Measurements from ENCODE around the gene NUP214. TPM values are rescaled to one million over a fixed set of nuclear protein-coding genes. Genes with fewer than 3 reads are reported as not detected.

The NUP214 gene
- total RNA-seq, 2 experiments from 2014 or later = 45.5 to 49.9 TPM

DNA sequence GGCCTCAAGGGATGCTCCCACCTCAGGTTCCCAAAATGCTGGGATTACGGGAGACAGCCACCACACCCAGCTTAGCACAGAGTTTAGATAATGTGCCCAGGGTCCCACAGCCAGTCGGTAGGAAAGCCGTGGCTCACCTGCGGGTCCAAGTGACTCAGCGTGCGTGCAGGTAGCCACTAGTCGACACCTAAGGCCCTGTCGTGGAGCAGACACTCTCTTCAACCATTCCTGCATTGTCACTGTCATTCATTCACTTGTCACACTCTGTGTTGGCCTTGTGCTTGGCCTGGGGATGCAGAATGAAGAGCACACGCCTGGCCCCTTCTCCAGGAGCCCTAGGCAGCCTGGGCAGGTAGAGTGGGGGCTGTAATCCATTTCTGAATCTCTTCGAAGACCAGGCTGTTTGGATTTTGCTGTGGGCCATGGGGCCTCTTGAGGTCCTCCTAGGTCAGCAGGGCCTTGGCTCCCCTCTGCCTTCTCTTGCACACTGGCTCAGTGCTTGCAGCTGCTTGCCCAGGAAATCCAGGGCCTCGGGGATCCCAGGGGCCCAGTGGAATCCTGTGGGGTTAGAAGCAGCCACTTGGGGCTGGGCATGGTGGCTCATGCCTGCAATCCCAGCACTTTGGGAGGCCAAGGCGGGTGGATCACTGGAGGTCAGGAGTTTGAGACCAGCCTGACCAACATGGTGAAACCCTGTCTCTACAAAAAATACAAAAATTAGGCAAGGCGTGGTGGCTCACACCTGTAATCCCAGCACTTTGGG, 35.2 kb upstream of the NUP214 start:
- Mint-ChIP-seq H3K4me3 (no peak overlapping the region), H3K27me3 (peaks cover 12% of the 10 kb centered on the region), H3K27ac (no peak overlapping the region), H3K36me3 (no peaks in the 10 kb centered on the region), H3K9me3 (no peaks in the 10 kb centered on the region), H3K4me1 (ENCODE audit: low read depth) (no peaks in the 10 kb centered on the region)
- POLR2A ChIA-PET = no interaction called here
- CTCF ChIA-PET = interaction anchor here (0.6 kb wide), 1 partner anchor 86 kb away, joined by 3 read pairs; no protein-coding TSS in a partner anchor
- no peak for DNase-seq
- intact Hi-C loops (cut with micrococcal nuclease) = no loop called here

DNA sequence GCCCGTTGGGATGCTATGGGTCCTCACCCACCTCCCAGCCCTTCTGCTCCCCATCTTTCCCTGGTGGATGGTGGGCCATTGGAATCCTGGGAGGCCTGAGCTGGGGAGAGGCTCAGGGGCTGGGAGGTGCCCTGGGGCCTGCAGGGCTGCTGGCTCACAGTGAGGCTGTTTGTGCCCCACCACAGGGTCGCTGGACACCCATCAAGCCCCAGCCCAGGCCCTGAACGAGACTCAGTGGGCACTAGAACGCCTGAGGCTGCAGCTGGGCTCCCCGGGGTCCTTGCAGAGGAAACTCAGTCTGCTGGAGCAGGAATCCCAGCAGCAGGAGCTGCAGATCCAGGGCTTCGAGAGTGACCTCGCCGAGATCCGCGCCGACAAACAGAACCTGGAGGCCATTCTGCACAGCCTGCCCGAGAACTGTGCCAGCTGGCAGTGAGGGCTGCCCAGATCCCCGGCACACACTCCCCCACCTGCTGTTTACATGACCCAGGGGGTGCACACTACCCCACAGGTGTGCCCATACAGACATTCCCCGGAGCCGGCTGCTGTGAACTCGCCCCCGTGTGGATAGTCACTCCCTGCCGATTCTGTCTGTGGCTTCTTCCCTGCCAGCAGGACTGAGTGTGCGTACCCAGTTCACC, 33.9 kb upstream of the NUP214 start:
- ChIA-PET CTCF (no interaction called here), POLR2A (no interaction called here)
- H3K4me3 Mint-ChIP-seq = no peak overlapping the region
- H3K36me3 Mint-ChIP-seq = no peaks in the 10 kb centered on the region
- H3K27ac Mint-ChIP-seq = no peak overlapping the region
- H3K9me3 Mint-ChIP-seq = no peaks in the 10 kb centered on the region
- H3K4me1 Mint-ChIP-seq (ENCODE audit: low read depth) = peaks cover 3% of the 10 kb centered on the region
- no peak for DNase-seq
- peaks cover 19% of the 10 kb centered on the region for H3K27me3 Mint-ChIP-seq
- intact Hi-C loops (cut with micrococcal nuclease) = no loop called here

DNA sequence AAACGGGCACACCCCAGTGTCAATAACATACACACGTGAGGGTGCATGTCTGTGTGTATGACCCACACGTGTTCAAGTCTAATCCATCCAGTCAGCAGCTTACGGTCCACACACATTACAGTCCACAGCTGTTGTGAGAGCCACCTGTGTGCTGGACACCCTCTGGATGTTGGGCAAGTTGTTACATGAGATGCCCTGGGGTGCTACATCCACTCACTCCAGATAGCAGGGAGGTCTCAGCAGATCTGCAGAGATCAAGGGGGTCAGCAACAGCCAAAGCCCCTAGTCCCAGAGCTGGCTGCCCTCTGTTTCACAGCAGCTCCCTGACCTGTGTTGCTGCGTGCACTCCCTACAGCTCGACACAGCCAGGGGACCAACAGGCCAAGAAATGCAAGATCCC, 33.4 kb upstream of the NUP214 start:
- no peak overlapping the region for H3K4me3 Mint-ChIP-seq
- H3K27ac Mint-ChIP-seq = no peak overlapping the region
- no peaks in the 10 kb centered on the region for H3K9me3 Mint-ChIP-seq
- H3K36me3 Mint-ChIP-seq = no peaks in the 10 kb centered on the region
- intact Hi-C loops (cut with micrococcal nuclease) = no loop called here
- no peak for DNase-seq
- H3K4me1 Mint-ChIP-seq (ENCODE audit: low read depth) = peaks cover 3% of the 10 kb centered on the region
- POLR2A ChIA-PET = no interaction called here
- CTCF ChIA-PET = no interaction called here
- H3K27me3 Mint-ChIP-seq = peaks cover 22% of the 10 kb centered on the region

DNA sequence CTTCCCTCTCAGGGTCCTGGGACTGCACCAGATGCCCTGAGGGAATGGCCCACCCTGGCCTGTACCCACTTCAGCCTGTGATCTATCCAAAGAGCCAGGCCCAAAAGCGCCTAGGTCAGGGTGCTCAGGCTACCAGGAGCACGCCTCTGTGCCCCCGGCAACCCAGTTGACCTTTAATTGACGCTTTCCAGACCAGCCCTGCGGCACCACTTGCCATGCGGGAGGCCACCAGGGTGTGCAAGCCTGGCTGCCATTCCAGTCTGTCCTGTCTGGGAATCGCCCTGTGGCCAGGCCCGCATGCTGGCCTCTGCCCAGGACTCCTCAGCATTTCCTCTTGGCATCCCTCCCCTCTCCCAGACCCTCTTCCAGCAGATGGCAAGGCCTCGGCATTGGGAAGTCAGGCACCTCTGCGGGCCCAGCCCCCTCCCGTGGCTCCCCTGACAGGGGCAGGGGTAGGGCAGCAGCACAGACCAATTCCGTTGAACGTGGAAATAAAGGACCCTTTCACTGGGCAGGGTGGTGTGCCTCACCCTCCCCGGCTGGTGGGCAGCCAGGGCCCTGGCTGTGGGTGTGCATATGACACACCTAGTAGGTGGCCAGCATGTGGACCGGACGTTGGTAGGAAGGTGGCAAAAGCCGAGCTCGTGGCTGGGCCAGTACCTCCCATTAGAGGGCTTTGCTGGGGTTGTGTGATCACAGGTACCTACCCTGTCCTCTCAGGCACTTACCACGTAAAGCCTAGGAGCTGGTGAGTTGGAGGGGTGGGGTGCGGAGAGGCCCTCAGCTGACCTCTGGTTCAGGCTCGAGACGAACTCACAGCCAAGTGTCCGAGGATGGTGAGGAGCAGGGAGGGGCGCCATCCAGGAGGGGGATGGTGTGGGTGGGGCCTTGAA, 32.6 kb upstream of the NUP214 start:
- intact Hi-C loops (cut with micrococcal nuclease) = no loop called here
- H3K27me3 Mint-ChIP-seq = peaks cover 28% of the 10 kb centered on the region
- POLR2A ChIA-PET = interaction anchor here (1.0 kb wide), 1 partner anchor 32 kb away, joined by 3 read pairs; no protein-coding TSS in a partner anchor
- peaks cover 7% of the 10 kb centered on the region for H3K4me1 Mint-ChIP-seq (ENCODE audit: low read depth)
- no peaks in the 10 kb centered on the region for H3K9me3 Mint-ChIP-seq
- H3K27ac Mint-ChIP-seq = no peak overlapping the region
- H3K4me3 Mint-ChIP-seq = no peak overlapping the region
- DNase-seq = no peak
- CTCF ChIA-PET = interaction anchor here (1.2 kb wide), 1 partner anchor 35 kb away, joined by 4 read pairs; no protein-coding TSS in a partner anchor
- no peaks in the 10 kb centered on the region for H3K36me3 Mint-ChIP-seq

DNA sequence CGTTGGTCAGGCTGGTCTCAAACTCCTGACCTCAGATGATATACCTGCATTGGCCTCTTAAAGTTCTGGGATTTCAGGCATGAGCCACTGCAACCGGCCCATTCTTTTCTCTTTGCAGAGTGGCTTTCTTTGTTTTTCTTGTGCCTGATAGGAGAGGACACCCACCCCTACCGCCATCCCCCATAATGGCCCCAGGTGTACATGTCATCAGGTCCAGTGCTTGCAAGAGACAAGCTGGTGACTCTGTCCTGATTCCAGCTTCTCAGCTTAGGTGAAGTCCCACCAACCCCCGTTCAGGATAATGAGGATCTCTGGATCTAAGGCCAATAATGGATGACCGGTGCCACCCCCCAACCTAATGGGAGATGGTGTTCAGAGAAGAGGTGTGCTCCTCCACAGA, 31.4 kb upstream of the NUP214 start:
- Mint-ChIP-seq H3K4me3 (no peak overlapping the region), H3K27me3 (peaks cover 28% of the 10 kb centered on the region), H3K36me3 (no peaks in the 10 kb centered on the region), H3K4me1 (ENCODE audit: low read depth) (peaks cover 7% of the 10 kb centered on the region), H3K27ac (no peak overlapping the region), H3K9me3 (no peaks in the 10 kb centered on the region)
- intact Hi-C loops (cut with micrococcal nuclease) = no loop called here
- DNase-seq = no peak
- ChIA-PET CTCF (interaction anchor here (0.9 to 1.2 kb wide), 2 partner anchors 36 to 48 kb away, joined by 3 to 4 read pairs; no protein-coding TSS in a partner anchor), POLR2A (interaction anchor here (1.0 kb wide), 1 partner anchor 30 kb away, joined by 3 read pairs; no protein-coding TSS in a partner anchor)

DNA sequence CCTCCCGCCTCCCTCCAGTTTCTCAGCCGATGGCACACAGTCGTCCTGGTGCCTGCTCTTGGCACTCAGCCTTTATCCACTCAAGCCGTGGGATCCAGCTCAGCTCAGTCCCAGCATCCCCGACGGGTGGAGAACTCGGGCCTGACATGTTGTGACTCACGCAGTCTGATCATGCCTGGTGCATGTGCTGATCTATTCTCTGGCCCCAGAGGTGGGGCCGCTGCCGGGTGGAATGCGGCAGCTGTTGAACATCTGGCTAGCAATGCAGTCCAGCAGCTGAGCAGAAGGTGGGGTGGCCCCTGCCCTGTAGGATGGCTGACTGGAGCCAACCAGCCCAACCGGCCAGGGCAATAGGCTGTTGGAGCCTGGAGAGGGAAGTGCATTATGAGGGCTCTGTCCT, 30.8 kb upstream of the NUP214 start:
- intact Hi-C loops (cut with micrococcal nuclease) = no loop called here
- Mint-ChIP-seq H3K4me1 (ENCODE audit: low read depth) (peaks cover 7% of the 10 kb centered on the region), H3K36me3 (no peaks in the 10 kb centered on the region), H3K27ac (no peak overlapping the region), H3K9me3 (no peaks in the 10 kb centered on the region), H3K27me3 (peaks cover 28% of the 10 kb centered on the region), H3K4me3 (no peak overlapping the region)
- ChIA-PET CTCF (interaction anchor here (0.9 kb wide), 1 partner anchor 48 kb away, joined by 3 read pairs; no protein-coding TSS in a partner anchor), POLR2A (no interaction called here)
- no peak for DNase-seq

DNA sequence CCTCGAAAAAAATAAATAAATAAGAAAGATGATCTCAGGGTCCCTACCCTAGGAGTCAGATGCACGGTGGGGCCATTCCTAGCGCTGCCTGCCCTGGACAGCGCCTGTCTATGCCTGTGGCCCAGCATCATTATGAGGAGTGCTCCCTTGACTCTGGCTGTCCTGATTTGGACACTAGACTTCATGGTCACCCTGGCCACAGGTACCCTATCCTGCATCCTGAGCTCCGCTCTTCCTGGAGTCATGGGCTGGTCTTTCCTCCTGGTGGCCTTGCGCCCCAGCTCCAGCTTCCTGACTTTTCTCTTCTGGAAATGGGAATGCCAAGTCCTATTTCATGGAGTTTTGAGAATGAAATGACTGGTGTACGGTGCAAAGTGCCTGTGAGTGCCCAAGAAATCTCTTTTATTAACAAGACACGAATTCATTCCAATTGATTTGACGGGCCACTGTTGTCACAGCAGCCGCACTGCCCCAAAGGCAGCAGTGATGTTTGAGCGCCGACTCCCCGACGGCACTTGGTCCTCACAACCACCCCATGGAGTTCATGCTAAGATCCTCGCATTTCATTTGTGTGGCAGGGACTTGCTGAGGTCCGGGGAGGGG, 29.6 kb upstream of the NUP214 start:
- no peaks in the 10 kb centered on the region for H3K9me3 Mint-ChIP-seq
- ChIA-PET CTCF (interaction anchor here (1.0 kb wide), 1 partner anchor 37 kb away, joined by 3 read pairs; no protein-coding TSS in a partner anchor), POLR2A (no interaction called here)
- H3K27ac Mint-ChIP-seq = no peak overlapping the region
- H3K36me3 Mint-ChIP-seq = no peaks in the 10 kb centered on the region
- H3K4me1 Mint-ChIP-seq (ENCODE audit: low read depth) = peaks cover 7% of the 10 kb centered on the region
- peak overlapping the region; percentile 55 for H3K4me3 Mint-ChIP-seq
- H3K27me3 Mint-ChIP-seq = peaks cover 28% of the 10 kb centered on the region
- DNase-seq = no peak
- intact Hi-C loops (cut with micrococcal nuclease) = no loop called here

DNA sequence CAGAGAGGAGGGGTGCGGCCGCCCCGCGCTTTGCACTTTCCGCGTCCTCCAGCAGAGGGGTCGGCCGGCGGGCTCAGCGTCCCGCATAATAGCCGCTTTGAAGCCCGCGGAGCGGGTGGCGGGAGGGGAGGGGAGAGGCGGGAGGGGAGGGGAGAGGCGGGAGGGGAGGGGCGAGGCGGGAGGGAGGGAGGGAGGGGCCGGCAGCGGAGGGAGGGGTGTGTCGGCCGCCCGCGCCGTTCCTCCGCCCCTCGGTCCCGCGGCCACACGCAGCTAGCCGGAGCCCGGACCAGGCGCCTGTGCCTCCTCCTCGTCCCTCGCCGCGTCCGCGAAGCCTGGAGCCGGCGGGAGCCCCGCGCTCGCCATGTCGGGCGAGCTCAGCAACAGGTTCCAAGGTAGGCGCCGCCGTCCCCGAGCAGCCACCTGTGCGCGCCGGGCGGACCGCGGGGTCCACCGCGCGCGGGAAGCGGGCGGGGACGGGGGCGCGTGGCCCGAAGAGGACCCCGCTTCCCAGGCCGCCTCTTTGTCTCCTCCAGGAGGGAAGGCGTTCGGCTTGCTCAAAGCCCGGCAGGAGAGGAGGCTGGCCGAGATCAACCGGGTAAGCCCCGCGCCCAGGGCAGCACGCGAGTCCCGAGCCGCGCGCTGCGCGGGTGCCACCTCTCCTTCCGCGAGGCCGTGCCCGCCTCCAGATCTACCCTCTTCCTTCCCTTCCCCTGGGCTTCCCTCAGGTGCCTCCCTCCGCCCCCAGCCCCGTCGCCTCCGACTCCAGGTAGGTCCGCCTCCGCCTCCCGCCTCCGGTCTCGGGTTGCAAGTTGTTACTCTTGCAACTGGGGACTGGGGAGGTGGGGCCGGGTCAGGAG, 28.9 kb upstream of the NUP214 start, which contains the start of gene AIF1L:
TSS of gene AIF1L (plus strand) at position 263 of the 857 bp plus-strand sequence. CDS start at position 362, 99 bp downstream.
- Mint-ChIP-seq H3K27me3 (peaks cover 28% of the 10 kb centered on the region), H3K27ac (no peak within 1 kb of the TSS), H3K4me1 (ENCODE audit: low read depth) (peaks cover 7% of the 10 kb centered on the region), H3K9me3 (no peaks in the 10 kb centered on the region), H3K36me3 (no peaks in the 10 kb centered on the region), H3K4me3 (peak within 1 kb of the TSS; percentile 55)
- peak; percentile 40 for DNase-seq
- POLR2A ChIA-PET = interaction anchor here (1.2 kb wide), 1 partner anchor 9 kb away, joined by 3 read pairs; no protein-coding TSS in a partner anchor
- intact Hi-C loops (cut with micrococcal nuclease) = no loop called here
- CTCF ChIA-PET = interaction anchor here (0.9 to 1.2 kb wide), 3 partner anchors 38 to 49 kb away, joined by 3 read pairs; no protein-coding TSS in a partner anchor

DNA sequence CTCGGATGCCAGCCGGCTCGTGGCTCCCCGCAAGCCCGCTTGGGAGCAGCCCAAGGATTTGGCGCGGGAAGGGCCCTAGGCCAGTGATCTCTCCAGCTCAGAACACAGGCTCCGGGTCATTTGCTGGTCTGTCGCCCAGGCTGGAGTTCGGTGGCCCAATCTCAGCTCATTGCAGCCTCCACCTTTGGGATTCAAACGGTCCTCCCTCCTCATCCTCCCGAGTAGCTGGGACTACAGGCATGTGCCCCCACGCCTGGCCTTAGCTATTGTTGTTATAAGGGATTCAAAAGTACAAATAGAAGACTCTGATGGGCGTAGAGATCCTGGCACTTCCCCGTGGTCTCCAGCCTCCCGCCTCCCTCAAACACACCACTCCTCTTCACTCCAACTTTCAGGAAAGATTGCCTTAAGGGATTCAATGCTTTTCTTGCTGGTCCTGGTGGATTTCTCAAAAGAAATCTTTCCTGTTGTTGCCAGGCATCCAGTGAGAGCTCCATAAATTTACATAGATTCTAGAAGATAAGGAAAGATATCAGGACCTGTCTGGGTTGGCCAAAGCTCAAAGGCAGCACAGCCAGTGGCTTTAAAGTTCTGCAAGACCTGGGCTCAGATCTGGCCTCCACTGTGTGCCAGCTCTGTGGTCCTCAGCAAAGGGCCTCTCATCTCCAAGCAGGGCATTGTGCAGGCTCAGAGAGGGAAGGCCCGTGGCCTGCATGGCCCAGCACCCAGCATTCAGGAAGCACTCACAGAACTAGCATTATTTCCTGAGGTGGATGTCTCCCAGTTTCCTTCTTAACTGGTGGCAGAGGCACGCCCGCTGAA, 28.0 kb upstream of the NUP214 start:
- H3K27me3 Mint-ChIP-seq = peaks cover 28% of the 10 kb centered on the region
- ChIA-PET POLR2A (interaction anchor here (1.2 kb wide), 1 partner anchor 8 kb away, joined by 3 read pairs; no protein-coding TSS in a partner anchor), CTCF (interaction anchor here (0.9 to 1.2 kb wide), 3 partner anchors 39 to 50 kb away, joined by 3 read pairs; no protein-coding TSS in a partner anchor)
- no peak overlapping the region for H3K27ac Mint-ChIP-seq
- peak overlapping the region; percentile 45 for H3K4me3 Mint-ChIP-seq
- DNase-seq = no peak
- no peaks in the 10 kb centered on the region for H3K36me3 Mint-ChIP-seq
- intact Hi-C loops (cut with micrococcal nuclease) = no loop called here
- no peaks in the 10 kb centered on the region for H3K9me3 Mint-ChIP-seq
- H3K4me1 Mint-ChIP-seq (ENCODE audit: low read depth) = peaks cover 7% of the 10 kb centered on the region

DNA sequence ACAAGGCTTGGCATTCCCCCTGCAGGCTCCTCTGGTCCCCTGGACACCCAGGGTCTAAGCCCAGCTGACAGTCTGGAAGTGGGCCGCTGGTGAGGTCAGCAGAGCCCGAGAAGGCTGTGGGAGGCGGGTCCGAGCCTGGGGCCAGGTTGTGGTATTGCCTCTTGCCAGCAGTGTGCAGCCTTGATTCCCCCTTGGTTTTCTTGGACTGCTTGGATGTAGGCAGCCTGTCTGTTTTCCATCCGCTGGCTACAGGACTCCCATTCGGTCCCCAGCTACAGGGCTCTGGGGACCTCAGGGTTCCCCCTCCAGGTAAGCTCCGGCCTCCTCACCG, 27.5 kb upstream of the NUP214 start:
- Mint-ChIP-seq H3K27ac (no peak overlapping the region), H3K4me3 (no peak overlapping the region), H3K4me1 (ENCODE audit: low read depth) (peaks cover 7% of the 10 kb centered on the region), H3K36me3 (no peaks in the 10 kb centered on the region), H3K9me3 (no peaks in the 10 kb centered on the region), H3K27me3 (peaks cover 28% of the 10 kb centered on the region)
- DNase-seq = no peak
- ChIA-PET CTCF (interaction anchor here (1.2 to 1.4 kb wide), 2 partner anchors 40 to 51 kb away, joined by 3 to 5 read pairs; no protein-coding TSS in a partner anchor), POLR2A (interaction anchor here (1.2 kb wide), 1 partner anchor 8 kb away, joined by 3 read pairs; no protein-coding TSS in a partner anchor)
- intact Hi-C loops (cut with micrococcal nuclease) = no loop called here

Measured in activated CD4-positive, alpha-beta memory T cell treated with anti-CD3 and anti-CD28 coated beads for 36 hours (primary cell).